ENCODE results near the gene TMEM14A.
"Not testable (repeated sequence)": the region's sequence is repeated elsewhere in the genome, so short reads cannot be mapped to it uniquely, and the experiment has no call there.

TMEM14A gene

DNA sequence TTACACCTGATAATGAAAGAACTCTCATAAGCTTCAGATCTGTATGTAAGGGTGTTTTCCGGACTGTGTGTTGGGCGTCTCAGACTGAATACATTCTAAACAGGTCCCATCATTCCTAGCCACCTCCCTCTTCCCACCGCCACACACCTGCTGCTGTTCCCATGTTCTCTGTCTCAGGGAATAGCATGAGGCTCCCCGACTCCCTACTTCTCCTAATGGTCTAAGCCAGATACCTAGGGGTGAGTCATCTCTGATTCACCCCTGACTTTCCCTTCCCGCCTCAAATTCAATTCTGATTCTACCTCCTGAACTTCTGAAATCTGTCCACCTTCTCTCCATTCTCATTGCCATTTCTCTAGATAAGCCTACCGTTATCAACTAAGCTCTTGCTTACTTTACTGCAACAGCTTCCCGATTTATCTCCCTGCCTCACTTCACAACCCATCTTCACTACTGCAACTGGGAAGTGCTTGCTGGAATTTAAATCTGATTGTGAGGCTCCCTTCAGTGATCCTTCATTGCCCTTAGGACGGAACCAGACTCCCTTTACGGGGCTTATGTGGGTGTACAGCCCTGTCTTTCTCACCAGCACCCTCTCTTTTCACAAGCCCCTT, 1.6 kb downstream of the TMEM14A start:
- peaks cover 0 to 14% (median 10%) of the 10 kb centered on the region in 4 experiments for H3K4me1 ChIP-seq (ENCODE audit: control extremely low read depth in 1 of 4, control insufficient read depth in 4 of 4, insufficient read depth in 4 of 4, low read length in 3 of 4)
- H3K9me3 ChIP-seq (ENCODE audit: control extremely low read depth in 1 of 5, control insufficient read depth in 4 of 5, insufficient read depth in 2 of 5, low read depth in 1 of 5, low read length in 4 of 5) = no peaks in the 10 kb centered on the region
- peaks cover 0 to 10% (median 0%) of the 10 kb centered on the region in 4 experiments for H3K36me3 ChIP-seq (ENCODE audit: control insufficient read depth in 4 of 4, insufficient read depth in 4 of 4, low read length in 3 of 4)
- ChIA-PET CTCF (interaction anchor here (1.0 to 1.8 kb wide), 4 partner anchors 12 to 264 kb away, joined by 3 to 5 read pairs (median 4); no protein-coding TSS in a partner anchor), POLR2A (interaction anchor here (0.6 kb wide), 1 partner anchor 265 kb away, joined by 3 read pairs; no protein-coding TSS in a partner anchor)
- no peak overlapping the region for H3K27ac ChIP-seq (ENCODE audit: insufficient read depth in 1 of 2, low read depth in 1 of 2, low read length in 2 of 2, poor library complexity in 1 of 2, severe bottlenecking in 2 of 2)
- no peak for DNase-seq
- no peak overlapping the region for H3K4me3 ChIP-seq (ENCODE audit: control insufficient read depth in 1 of 7, extremely low read depth in 1 of 7, insufficient read depth in 4 of 7, low read depth in 2 of 7, low read length in 6 of 7)
- peaks cover 0 to 1% (median 0%) of the 10 kb centered on the region in 5 experiments for H3K27me3 ChIP-seq (replicated peaks in 2 of 5; ENCODE audit: control insufficient read depth in 4 of 5, insufficient read depth in 5 of 5, low read length in 4 of 5)
- 90% methylated on average over 9 of the region's 9 CpGs for WGBS (ENCODE audit: insufficient coverage)

DNA sequence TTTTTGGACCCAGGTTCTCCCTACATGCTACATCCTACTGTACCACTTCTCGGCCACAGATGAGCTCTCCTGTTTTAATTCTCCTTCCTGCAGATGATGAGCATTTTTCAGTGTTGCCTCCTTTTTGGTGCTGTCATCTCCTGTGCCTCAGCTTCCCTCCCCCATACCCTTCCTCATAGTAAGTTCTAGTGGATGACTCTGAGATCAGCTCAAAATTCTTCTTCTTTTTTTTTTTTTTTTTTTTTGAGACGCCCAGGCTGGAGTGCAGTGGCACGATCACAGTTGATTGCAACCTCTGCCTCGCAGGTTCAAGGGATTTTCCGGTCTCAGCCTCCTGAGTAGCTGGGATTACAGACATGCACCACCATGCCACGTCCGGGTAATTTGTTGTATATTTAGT, 3.8 kb downstream of the TMEM14A start:
- no peak overlapping the region for H3K27ac ChIP-seq (ENCODE audit: insufficient read depth in 1 of 2, low read depth in 1 of 2, low read length in 2 of 2, poor library complexity in 1 of 2, severe bottlenecking in 2 of 2)
- no peak for DNase-seq

DNA sequence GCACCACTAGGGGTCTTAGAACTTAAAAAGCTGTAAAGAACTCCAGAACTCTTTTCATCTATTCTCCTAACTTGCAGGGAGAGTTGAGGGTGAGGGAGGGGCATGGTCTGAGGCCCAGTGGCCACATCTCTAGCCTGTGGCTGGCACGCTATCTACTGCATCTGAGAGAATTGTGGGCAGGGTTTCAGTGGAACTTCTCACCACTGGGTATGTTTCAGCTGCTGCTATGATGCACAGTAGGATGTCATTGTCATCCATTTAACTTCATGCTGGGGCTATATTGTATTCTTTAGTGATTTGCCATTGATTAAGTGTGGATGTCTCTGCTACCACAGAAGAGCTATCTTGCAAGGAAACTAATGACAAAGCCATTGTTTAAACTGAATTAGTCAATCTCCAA, 4.5 kb downstream of the TMEM14A start:
- 100% methylated on average over 1 of the region's 1 CpG for WGBS (ENCODE audit: insufficient coverage)
- POLR2A ChIA-PET = no interaction called here

More for the DNA sequence above, 3.8 kb downstream of the TMEM14A start:
- POLR2A ChIA-PET = no interaction called here
- Histone ChIP-seq H3K36me3 (ENCODE audit: control insufficient read depth in 4 of 4, insufficient read depth in 4 of 4, low read length in 3 of 4) (peaks cover 0 to 15% (median 0%) of the 10 kb centered on the region in 4 experiments), H3K4me1 (ENCODE audit: control extremely low read depth in 1 of 4, control insufficient read depth in 4 of 4, insufficient read depth in 4 of 4, low read length in 3 of 4) (peaks cover 0 to 14% (median 10%) of the 10 kb centered on the region in 4 experiments), H3K4me3 (ENCODE audit: control insufficient read depth in 1 of 7, extremely low read depth in 1 of 7, insufficient read depth in 4 of 7, low read depth in 2 of 7, low read length in 6 of 7) (no peak overlapping the region), H3K27me3 (replicated peaks in 2 of 5; ENCODE audit: control insufficient read depth in 4 of 5, insufficient read depth in 5 of 5, low read length in 4 of 5) (peaks cover 0 to 1% (median 0%) of the 10 kb centered on the region in 5 experiments), H3K9me3 (ENCODE audit: control extremely low read depth in 1 of 5, control insufficient read depth in 4 of 5, insufficient read depth in 2 of 5, low read depth in 1 of 5, low read length in 4 of 5) (no peaks in the 10 kb centered on the region)
- CTCF ChIA-PET = interaction anchor here (0.9 to 3.0 kb wide), 4 partner anchors 10 to 23 kb away, joined by 4 to 11 read pairs (median 8); no protein-coding TSS in a partner anchor
- WGBS (ENCODE audit: insufficient coverage) = 86% methylated on average over 7 of the region's 7 CpGs

DNA sequence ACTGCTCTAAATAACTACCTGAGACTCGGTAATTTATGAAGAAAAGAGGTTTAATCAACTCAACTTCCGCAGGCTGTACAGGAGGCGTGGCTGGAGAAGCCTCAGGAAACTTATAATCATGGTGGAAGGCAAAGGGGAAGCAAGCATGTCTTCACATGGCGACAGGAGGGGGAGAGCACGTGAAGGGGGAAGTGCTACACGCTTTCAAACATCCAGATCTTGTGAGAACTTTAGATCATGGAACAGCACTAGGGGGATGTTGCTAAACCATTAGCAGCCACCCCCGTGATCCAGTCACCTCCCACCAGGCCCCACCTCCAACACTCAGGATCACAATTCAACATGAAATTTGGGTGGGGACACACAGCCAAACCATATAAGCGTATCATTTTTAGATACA, 5.7 kb downstream of the TMEM14A start:
- H3K4me3 ChIP-seq (ENCODE audit: control insufficient read depth in 1 of 7, extremely low read depth in 1 of 7, insufficient read depth in 4 of 7, low read depth in 2 of 7, low read length in 6 of 7); CTCF ChIA-PET; H3K27ac ChIP-seq (ENCODE audit: insufficient read depth in 1 of 2, low read depth in 1 of 2, low read length in 2 of 2, poor library complexity in 1 of 2, severe bottlenecking in 2 of 2); H3K4me1 ChIP-seq (ENCODE audit: control extremely low read depth in 1 of 4, control insufficient read depth in 4 of 4, insufficient read depth in 4 of 4, low read length in 3 of 4); H3K9me3 ChIP-seq (ENCODE audit: control extremely low read depth in 1 of 5, control insufficient read depth in 4 of 5, insufficient read depth in 2 of 5, low read depth in 1 of 5, low read length in 4 of 5); DNase-seq; H3K27me3 ChIP-seq (replicated peaks in 2 of 5; ENCODE audit: control insufficient read depth in 4 of 5, insufficient read depth in 5 of 5, low read length in 4 of 5): not testable (repeated sequence)
- WGBS (ENCODE audit: insufficient coverage) = over 99% methylated on average over 7 of the region's 8 CpGs
- H3K36me3 ChIP-seq (ENCODE audit: control insufficient read depth in 4 of 4, insufficient read depth in 4 of 4, low read length in 3 of 4) = peaks cover 0 to 17% (median 0%) of the 10 kb centered on the region in 4 experiments
- POLR2A ChIA-PET = interaction anchor here (0.6 kb wide), 1 partner anchor 257 kb away, joined by 7 read pairs; no protein-coding TSS in a partner anchor

More for the DNA sequence above, 4.5 kb downstream of the TMEM14A start:
- Histone ChIP-seq H3K27ac (ENCODE audit: insufficient read depth in 1 of 2, low read depth in 1 of 2, low read length in 2 of 2, poor library complexity in 1 of 2, severe bottlenecking in 2 of 2) (no peak overlapping the region), H3K9me3 (ENCODE audit: control extremely low read depth in 1 of 5, control insufficient read depth in 4 of 5, insufficient read depth in 2 of 5, low read depth in 1 of 5, low read length in 4 of 5) (no peaks in the 10 kb centered on the region), H3K36me3 (ENCODE audit: control insufficient read depth in 4 of 4, insufficient read depth in 4 of 4, low read length in 3 of 4) (peaks cover 0 to 15% (median 0%) of the 10 kb centered on the region in 4 experiments), H3K4me1 (ENCODE audit: control extremely low read depth in 1 of 4, control insufficient read depth in 4 of 4, insufficient read depth in 4 of 4, low read length in 3 of 4) (peaks cover 0 to 13% (median 9%) of the 10 kb centered on the region in 4 experiments), H3K27me3 (replicated peaks in 2 of 5; ENCODE audit: control insufficient read depth in 4 of 5, insufficient read depth in 5 of 5, low read length in 4 of 5) (peaks cover 0 to 1% (median 0%) of the 10 kb centered on the region in 5 experiments), H3K4me3 (ENCODE audit: control insufficient read depth in 1 of 7, extremely low read depth in 1 of 7, insufficient read depth in 4 of 7, low read depth in 2 of 7, low read length in 6 of 7) (no peak overlapping the region)
- no peak for DNase-seq
- CTCF ChIA-PET = interaction anchor here (1.2 to 3.0 kb wide), 4 partner anchors 9 to 268 kb away, joined by 3 to 11 read pairs (median 8); no protein-coding TSS in a partner anchor

DNA sequence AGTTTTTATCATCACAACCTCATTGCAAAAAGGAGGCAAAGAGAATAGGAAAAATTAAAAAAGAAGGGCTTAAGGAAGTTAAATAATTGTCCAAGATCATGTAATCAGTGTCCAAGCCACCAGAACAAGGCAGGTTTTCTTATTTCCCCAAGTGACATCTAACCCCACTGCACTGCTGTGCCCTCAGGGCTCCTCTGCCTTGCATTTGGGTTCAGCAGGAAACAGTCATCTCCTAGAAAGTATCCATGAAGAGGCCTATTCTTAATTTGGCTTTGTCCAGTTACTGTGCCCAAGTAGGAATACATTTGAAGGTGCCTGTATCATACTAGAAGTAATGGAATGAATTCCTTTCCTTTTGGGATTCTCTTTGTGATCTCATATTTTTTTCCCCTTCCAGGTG, 10.5 kb downstream of the TMEM14A start:
- POLR2A ChIA-PET = no interaction called here
- H3K27me3 ChIP-seq (replicated peaks in 2 of 5; ENCODE audit: control insufficient read depth in 4 of 5, insufficient read depth in 5 of 5, low read length in 4 of 5) = no peaks in the 10 kb centered on the region
- peaks cover 0 to 8% (median 2%) of the 10 kb centered on the region in 4 experiments for H3K4me1 ChIP-seq (ENCODE audit: control extremely low read depth in 1 of 4, control insufficient read depth in 4 of 4, insufficient read depth in 4 of 4, low read length in 3 of 4)
- peaks cover 0 to 16% (median 1%) of the 10 kb centered on the region in 4 experiments for H3K36me3 ChIP-seq (ENCODE audit: control insufficient read depth in 4 of 4, insufficient read depth in 4 of 4, low read length in 3 of 4)
- no peak overlapping the region for H3K4me3 ChIP-seq (ENCODE audit: control insufficient read depth in 1 of 7, extremely low read depth in 1 of 7, insufficient read depth in 4 of 7, low read depth in 2 of 7, low read length in 6 of 7)
- H3K27ac ChIP-seq (ENCODE audit: insufficient read depth in 1 of 2, low read depth in 1 of 2, low read length in 2 of 2, poor library complexity in 1 of 2, severe bottlenecking in 2 of 2) = no peak overlapping the region
- no peak for DNase-seq
- CTCF ChIA-PET = no interaction called here
- H3K9me3 ChIP-seq (ENCODE audit: control extremely low read depth in 1 of 5, control insufficient read depth in 4 of 5, insufficient read depth in 2 of 5, low read depth in 1 of 5, low read length in 4 of 5) = no peaks in the 10 kb centered on the region

DNA sequence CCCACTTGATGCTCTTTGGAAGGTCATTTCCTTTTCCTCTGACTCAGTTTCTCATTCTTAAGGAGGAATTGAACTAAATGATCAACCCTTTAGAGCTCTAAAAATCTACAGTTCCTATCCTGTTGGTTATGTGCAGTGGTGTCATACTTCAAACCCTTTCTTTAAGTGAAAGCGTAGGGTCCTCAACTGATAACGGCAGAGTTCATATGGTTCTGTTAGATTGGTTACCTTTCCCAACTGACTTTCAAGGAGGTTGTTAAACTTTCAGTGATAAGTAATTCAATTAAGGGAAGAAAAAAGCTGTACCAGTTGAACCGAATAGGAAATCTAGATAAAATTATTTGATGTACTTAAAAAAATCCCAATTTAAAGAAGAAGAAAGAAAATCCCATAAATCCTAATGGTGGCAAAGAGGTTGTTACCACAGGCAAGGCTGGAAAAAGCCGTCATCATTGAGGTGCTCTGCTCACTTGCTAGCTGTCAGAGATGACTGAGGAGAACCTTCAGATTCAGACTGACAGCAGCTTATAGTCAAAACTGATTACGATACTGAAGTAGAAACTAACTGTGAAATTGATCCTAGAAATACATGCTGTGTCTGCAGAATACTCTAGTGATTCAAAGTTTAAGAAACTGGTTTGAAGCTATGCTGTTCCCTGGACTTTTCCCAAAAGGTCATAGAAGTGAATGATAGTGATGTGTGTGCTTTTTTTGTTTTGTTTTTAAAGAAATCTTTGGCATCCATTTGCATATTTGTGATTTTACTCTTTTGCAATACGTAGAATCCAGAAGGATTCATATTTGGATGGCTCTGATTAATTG, 16.2 kb downstream of the TMEM14A start:
- no peak overlapping the region for H3K27ac ChIP-seq (ENCODE audit: insufficient read depth in 1 of 2, low read depth in 1 of 2, low read length in 2 of 2, poor library complexity in 1 of 2, severe bottlenecking in 2 of 2)
- H3K36me3 ChIP-seq (ENCODE audit: control insufficient read depth in 4 of 4, insufficient read depth in 4 of 4, low read length in 3 of 4) = peaks cover 0 to 5% (median 1%) of the 10 kb centered on the region in 4 experiments
- WGBS (ENCODE audit: insufficient coverage) = 96% methylated on average over 3 of the region's 6 CpGs
- ChIA-PET POLR2A (no interaction called here), CTCF (no interaction called here)
- no peak overlapping the region for H3K4me3 ChIP-seq (ENCODE audit: control insufficient read depth in 1 of 7, extremely low read depth in 1 of 7, insufficient read depth in 4 of 7, low read depth in 2 of 7, low read length in 6 of 7)
- peak in 1 of 3 donors; percentile 26 for DNase-seq
- H3K27me3 ChIP-seq (replicated peaks in 2 of 5; ENCODE audit: control insufficient read depth in 4 of 5, insufficient read depth in 5 of 5, low read length in 4 of 5) = no peaks in the 10 kb centered on the region
- H3K4me1 ChIP-seq (ENCODE audit: control extremely low read depth in 1 of 4, control insufficient read depth in 4 of 4, insufficient read depth in 4 of 4, low read length in 3 of 4) = peaks cover 0 to 8% (median 2%) of the 10 kb centered on the region in 4 experiments
- H3K9me3 ChIP-seq (ENCODE audit: control extremely low read depth in 1 of 5, control insufficient read depth in 4 of 5, insufficient read depth in 2 of 5, low read depth in 1 of 5, low read length in 4 of 5) = no peaks in the 10 kb centered on the region

All from common myeloid progenitor, CD34-positive (primary cell).